ENCODE measurements around the gene TRIO.

The TRIO gene

DNA sequence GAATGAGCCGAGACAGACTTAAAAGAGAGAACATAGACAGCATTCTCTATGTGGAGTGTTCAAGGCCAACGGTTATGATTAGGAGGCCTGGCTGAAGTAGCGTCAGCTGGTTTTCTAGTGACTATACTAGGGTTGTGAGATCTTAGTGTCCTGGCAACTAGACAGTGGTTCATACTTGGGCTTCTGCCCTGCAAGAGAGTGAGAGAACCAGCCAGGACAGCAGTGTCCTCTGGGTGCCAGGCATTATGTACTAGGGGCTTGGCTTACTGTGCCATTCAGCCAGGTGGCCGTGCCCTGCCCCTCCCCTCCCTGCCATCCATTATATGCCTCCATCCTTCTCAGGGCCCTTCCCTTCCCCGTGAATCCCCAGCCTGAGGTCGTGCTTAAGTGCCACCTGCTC, 56.8 kb downstream of the TRIO start:
- TF ChIP-seq, protein P1, sequence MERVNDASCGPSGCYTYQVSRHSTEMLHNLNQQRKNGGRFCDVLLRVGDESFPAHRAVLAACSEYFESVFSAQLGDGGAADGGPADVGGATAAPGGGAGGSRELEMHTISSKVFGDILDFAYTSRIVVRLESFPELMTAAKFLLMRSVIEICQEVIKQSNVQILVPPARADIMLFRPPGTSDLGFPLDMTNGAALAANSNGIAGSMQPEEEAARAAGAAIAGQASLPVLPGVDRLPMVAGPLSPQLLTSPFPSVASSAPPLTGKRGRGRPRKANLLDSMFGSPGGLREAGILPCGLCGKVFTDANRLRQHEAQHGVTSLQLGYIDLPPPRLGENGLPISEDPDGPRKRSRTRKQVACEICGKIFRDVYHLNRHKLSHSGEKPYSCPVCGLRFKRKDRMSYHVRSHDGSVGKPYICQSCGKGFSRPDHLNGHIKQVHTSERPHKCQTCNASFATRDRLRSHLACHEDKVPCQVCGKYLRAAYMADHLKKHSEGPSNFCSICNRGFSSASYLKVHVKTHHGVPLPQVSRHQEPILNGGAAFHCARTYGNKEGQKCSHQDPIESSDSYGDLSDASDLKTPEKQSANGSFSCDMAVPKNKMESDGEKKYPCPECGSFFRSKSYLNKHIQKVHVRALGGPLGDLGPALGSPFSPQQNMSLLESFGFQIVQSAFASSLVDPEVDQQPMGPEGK (CRISPR knock-in tag; IDR thresholded peaks at IDR 0.05; ENCODE audit: borderline replicate concordance) = no peak
- TF ChIP-seq CSDC2 (CRISPR knock-in tag; IDR thresholded peaks at IDR 0.05) (no peak), ZFP30 (CRISPR knock-in tag; IDR thresholded peaks at IDR 0.05) (no peak), ZC3H10 (CRISPR knock-in tag; IDR thresholded peaks at IDR 0.05) (no peak), PPARA (CRISPR knock-in tag; IDR thresholded peaks at IDR 0.05; ENCODE audit: borderline replicate concordance) (no peak), ZNF70 (CRISPR knock-in tag; IDR thresholded peaks at IDR 0.05) (no peak), RARB (CRISPR knock-in tag; IDR thresholded peaks at IDR 0.05) (no peak), OSR1 (CRISPR knock-in tag; IDR thresholded peaks at IDR 0.05) (no peak), ARNTL (CRISPR knock-in tag; IDR thresholded peaks at IDR 0.05; ENCODE audit: borderline replicate concordance, low read depth) (no peak), SNAI2 (CRISPR knock-in tag; IDR thresholded peaks at IDR 0.05) (no peak), ZNF8 (CRISPR knock-in tag; IDR thresholded peaks at IDR 0.05) (no peak), ZFP3 (CRISPR knock-in tag; IDR thresholded peaks at IDR 0.05) (no peak), ZNF565 (CRISPR knock-in tag; conservative IDR thresholded peaks at IDR 0.05; ENCODE audit: low read depth) (no peak), TCF4 (CRISPR knock-in tag; IDR thresholded peaks at IDR 0.05; ENCODE audit: borderline replicate concordance) (no peak), ESRRG (CRISPR knock-in tag; IDR thresholded peaks at IDR 0.05) (no peak), TOX (CRISPR knock-in tag; IDR thresholded peaks at IDR 0.05; ENCODE audit: borderline replicate concordance) (no peak), GLIS3 (CRISPR knock-in tag; IDR thresholded peaks at IDR 0.05) (no peak)
- TF ChIP-seq, protein P2, sequence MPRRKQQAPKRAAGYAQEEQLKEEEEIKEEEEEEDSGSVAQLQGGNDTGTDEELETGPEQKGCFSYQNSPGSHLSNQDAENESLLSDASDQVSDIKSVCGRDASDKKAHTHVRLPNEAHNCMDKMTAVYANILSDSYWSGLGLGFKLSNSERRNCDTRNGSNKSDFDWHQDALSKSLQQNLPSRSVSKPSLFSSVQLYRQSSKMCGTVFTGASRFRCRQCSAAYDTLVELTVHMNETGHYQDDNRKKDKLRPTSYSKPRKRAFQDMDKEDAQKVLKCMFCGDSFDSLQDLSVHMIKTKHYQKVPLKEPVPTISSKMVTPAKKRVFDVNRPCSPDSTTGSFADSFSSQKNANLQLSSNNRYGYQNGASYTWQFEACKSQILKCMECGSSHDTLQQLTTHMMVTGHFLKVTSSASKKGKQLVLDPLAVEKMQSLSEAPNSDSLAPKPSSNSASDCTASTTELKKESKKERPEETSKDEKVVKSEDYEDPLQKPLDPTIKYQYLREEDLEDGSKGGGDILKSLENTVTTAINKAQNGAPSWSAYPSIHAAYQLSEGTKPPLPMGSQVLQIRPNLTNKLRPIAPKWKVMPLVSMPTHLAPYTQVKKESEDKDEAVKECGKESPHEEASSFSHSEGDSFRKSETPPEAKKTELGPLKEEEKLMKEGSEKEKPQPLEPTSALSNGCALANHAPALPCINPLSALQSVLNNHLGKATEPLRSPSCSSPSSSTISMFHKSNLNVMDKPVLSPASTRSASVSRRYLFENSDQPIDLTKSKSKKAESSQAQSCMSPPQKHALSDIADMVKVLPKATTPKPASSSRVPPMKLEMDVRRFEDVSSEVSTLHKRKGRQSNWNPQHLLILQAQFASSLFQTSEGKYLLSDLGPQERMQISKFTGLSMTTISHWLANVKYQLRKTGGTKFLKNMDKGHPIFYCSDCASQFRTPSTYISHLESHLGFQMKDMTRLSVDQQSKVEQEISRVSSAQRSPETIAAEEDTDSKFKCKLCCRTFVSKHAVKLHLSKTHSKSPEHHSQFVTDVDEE (CRISPR knock-in tag; IDR thresholded peaks at IDR 0.05) = no peak
- TF ChIP-seq, protein P3, sequence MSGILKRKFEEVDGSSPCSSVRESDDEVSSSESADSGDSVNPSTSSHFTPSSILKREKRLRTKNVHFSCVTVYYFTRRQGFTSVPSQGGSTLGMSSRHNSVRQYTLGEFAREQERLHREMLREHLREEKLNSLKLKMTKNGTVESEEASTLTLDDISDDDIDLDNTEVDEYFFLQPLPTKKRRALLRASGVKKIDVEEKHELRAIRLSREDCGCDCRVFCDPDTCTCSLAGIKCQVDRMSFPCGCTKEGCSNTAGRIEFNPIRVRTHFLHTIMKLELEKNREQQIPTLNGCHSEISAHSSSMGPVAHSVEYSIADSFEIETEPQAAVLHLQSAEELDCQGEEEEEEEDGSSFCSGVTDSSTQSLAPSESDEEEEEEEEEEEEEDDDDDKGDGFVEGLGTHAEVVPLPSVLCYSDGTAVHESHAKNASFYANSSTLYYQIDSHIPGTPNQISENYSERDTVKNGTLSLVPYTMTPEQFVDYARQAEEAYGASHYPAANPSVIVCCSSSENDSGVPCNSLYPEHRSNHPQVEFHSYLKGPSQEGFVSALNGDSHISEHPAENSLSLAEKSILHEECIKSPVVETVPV (CRISPR knock-in tag; IDR thresholded peaks at IDR 0.05) = no peak
- ATAC-seq = no peak

DNA sequence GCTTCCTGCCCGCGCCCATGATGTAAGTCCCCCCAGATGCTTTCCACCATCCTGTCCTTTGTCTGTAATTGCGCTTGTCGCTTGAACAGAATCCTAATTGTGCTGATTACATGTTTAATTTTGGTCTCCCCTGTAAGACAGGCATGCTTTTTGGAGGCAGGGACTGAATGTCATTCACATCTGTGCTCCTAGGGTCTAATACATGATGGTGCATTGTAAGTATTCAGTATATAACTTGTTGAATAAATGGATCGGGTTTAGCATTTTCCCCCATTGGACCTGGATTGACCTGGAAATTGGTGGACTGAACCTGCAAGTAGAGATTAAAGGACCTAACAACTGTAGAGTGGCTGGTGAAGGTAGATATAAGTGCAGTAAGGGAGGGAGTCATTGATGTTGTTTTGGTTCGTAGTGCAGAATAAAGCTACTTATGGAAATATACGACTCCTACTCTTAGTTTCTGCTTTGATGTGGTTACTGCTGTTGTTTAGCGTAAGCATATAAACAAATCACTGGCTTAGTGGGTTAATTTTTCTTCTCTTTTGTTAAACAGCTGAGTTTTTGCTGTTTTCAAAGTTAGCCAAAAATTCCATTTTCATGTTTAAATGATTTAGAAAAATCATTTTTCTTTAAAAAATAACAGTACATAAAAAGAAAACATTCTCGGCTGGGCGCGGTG, 57.3 kb downstream of the TRIO start:
- TF ChIP-seq CSDC2 (CRISPR knock-in tag; IDR thresholded peaks at IDR 0.05) = no peak
- no peak for TF ChIP-seq PPARA (CRISPR knock-in tag; IDR thresholded peaks at IDR 0.05; ENCODE audit: borderline replicate concordance)
- TF ChIP-seq, protein P4, sequence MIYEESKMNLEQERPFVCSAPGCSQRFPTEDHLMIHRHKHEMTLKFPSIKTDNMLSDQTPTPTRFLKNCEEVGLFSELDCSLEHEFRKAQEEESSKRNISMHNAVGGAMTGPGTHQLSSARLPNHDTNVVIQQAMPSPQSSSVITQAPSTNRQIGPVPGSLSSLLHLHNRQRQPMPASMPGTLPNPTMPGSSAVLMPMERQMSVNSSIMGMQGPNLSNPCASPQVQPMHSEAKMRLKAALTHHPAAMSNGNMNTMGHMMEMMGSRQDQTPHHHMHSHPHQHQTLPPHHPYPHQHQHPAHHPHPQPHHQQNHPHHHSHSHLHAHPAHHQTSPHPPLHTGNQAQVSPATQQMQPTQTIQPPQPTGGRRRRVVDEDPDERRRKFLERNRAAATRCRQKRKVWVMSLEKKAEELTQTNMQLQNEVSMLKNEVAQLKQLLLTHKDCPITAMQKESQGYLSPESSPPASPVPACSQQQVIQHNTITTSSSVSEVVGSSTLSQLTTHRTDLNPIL (CRISPR knock-in tag; IDR thresholded peaks at IDR 0.05; ENCODE audit: low read depth) = no peak
- TF ChIP-seq BACH2 (CRISPR knock-in tag; IDR thresholded peaks at IDR 0.05; ENCODE audit: borderline replicate concordance) = no peak
- no peak for TF ChIP-seq ISL1 (CRISPR knock-in tag; IDR thresholded peaks at IDR 0.05)
- no peak for TF ChIP-seq ZNF70 (CRISPR knock-in tag; IDR thresholded peaks at IDR 0.05)
- ATAC-seq = no peak

DNA sequence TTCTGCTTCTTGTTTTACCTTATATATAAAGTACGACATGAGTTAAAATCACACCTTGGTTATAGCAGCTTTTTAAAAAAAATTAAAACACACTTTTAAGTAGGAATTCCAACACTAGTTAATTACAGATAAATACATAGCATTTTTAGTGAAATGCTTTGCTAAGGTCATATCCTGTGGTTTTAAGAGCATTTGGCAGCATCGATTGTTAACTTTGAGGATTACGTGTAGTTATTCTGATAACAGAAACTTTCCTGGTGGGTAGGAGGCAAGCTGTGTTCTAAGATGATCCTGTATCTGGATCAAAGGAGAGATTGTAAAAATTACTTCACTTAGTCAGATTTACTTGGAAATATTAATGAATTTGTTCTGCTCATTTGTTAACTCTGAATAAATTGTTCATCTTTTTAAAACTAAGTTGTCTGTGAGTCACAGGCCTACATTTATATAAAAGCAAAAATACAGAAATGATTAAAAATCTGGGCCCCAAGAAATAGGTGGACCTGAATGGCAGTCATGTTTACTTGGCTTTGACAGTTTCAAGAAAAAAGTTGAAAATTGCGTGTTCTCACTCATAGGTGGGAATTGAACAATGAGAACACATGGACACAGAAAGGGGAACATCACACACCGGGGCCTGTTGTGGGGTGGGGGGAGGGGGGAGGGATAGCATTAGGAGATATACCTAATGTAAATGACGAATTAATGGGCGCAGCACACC, 58.3 kb downstream of the TRIO start:
- ATAC-seq = no peak
- TF ChIP-seq TCF4 (CRISPR knock-in tag; IDR thresholded peaks at IDR 0.05; ENCODE audit: borderline replicate concordance) (no peak), ZNF70 (CRISPR knock-in tag; IDR thresholded peaks at IDR 0.05) (no peak), ZC3H10 (CRISPR knock-in tag; IDR thresholded peaks at IDR 0.05) (no peak), SNAI2 (CRISPR knock-in tag; IDR thresholded peaks at IDR 0.05) (no peak), GLIS3 (CRISPR knock-in tag; IDR thresholded peaks at IDR 0.05) (no peak), PPARA (CRISPR knock-in tag; IDR thresholded peaks at IDR 0.05; ENCODE audit: borderline replicate concordance) (no peak), ZNF565 (CRISPR knock-in tag; conservative IDR thresholded peaks at IDR 0.05; ENCODE audit: low read depth) (no peak), ZFP3 (CRISPR knock-in tag; IDR thresholded peaks at IDR 0.05) (no peak), RARB (CRISPR knock-in tag; IDR thresholded peaks at IDR 0.05) (no peak)
- TF ChIP-seq, protein P3 (CRISPR knock-in tag; IDR thresholded peaks at IDR 0.05) = no peak
- TF ChIP-seq, protein P5, sequence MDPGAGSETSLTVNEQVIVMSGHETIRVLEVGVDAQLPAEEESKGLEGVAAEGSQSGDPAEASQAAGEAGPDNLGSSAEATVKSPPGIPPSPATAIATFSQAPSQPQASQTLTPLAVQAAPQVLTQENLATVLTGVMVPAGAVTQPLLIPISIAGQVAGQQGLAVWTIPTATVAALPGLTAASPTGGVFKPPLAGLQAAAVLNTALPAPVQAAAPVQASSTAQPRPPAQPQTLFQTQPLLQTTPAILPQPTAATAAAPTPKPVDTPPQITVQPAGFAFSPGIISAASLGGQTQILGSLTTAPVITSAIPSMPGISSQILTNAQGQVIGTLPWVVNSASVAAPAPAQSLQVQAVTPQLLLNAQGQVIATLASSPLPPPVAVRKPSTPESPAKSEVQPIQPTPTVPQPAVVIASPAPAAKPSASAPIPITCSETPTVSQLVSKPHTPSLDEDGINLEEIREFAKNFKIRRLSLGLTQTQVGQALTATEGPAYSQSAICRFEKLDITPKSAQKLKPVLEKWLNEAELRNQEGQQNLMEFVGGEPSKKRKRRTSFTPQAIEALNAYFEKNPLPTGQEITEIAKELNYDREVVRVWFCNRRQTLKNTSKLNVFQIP (CRISPR knock-in tag; IDR thresholded peaks at IDR 0.05; ENCODE audit: borderline replicate concordance, low read depth) = no peak
